Ectodermal cell (in vitro differentiated cells): ENCODE data around the gene SLC2A9.
"Not testable (repeated sequence)": the region's sequence is repeated elsewhere in the genome, so short reads cannot be mapped to it uniquely, and the experiment has no call there.

Experiments used
- H3K27ac ChIP-seq: 2 replicates; pipeline ENCODE4 v1.7.0; 2013; ENCODE audit warnings: mild to moderate bottlenecking, low read depth, low read length; ENCODE audit not compliant: insufficient read depth, poor library complexity, severe bottlenecking
- H3K27me3 ChIP-seq: 2 replicates; pipeline ENCODE4 v1.7.0; 2013; ENCODE audit warnings: mild to moderate bottlenecking, low read length; ENCODE audit not compliant: insufficient read depth, control insufficient read depth, poor library complexity, severe bottlenecking
- H3K36me3 ChIP-seq: one replicate; pipeline ENCODE4 v1.7.0; 2013; ENCODE audit warnings: low read length; ENCODE audit not compliant: control insufficient read depth, insufficient read depth
- H3K4me1 ChIP-seq: one replicate; pipeline ENCODE4 v1.7.0; 2013; ENCODE audit warnings: low read length; ENCODE audit not compliant: control insufficient read depth, insufficient read depth
- H3K4me3 ChIP-seq: 2 replicates; pipeline ENCODE4 v1.7.0; 2013; ENCODE audit warnings: low read depth, low read length, control low read depth; ENCODE audit not compliant: insufficient read depth
- H3K9me3 ChIP-seq: 2 replicates; pipeline ENCODE4 v1.7.0; 2013; ENCODE audit warnings: mild to moderate bottlenecking, low read length, moderate library complexity; ENCODE audit not compliant: control insufficient read depth
- WGBS, 2 experiments: methylation state at CpG; one replicate each; pipeline ENCODE4 v1.1.7; 2013; ENCODE audit warnings: missing lambda C conversion rate in 2 of 2; 5-methylcytosine and 5-hydroxymethylcytosine counted together

Gene SLC2A9

GRCh38 chr4:9812501-9813340, 208.6 kb downstream of the SLC2A9 start:
- no peaks in the 10 kb centered on the region for H3K9me3 ChIP-seq

GRCh38 chr4:9811806-9812205, 209.5 kb downstream of the SLC2A9 start:
- Histone ChIP-seq H3K9me3 (no peaks in the 10 kb centered on the region), H3K27me3 (no peaks in the 10 kb centered on the region), H3K27ac (no peak overlapping the region), H3K4me3 (no peak overlapping the region), H3K4me1 (no peaks in the 10 kb centered on the region), H3K36me3 (no peaks in the 10 kb centered on the region)
- 94 to 99% methylated on average over 3 of the region's 3 CpGs for WGBS, 2 experiments

More at GRCh38 chr4:9812501-9813340, 208.6 kb downstream of the SLC2A9 start:
- H3K27me3 ChIP-seq, result no peaks in the 10 kb centered on the region
- WGBS, 2 experiments, result 86 to 95% methylated on average over 3 to 4 of the region's 4 CpGs
- no peak overlapping the region for H3K4me3 ChIP-seq
- H3K27ac ChIP-seq, result no peak overlapping the region
- no peaks in the 10 kb centered on the region for H3K4me1 ChIP-seq
- no peaks in the 10 kb centered on the region for H3K36me3 ChIP-seq

- Histone ChIP-seq H3K27ac (no peak overlapping the region), H3K4me1 (peaks cover 7% of the 10 kb centered on the region), H3K4me3 (no peak overlapping the region), H3K9me3 (no peaks in the 10 kb centered on the region), H3K36me3 (no peaks in the 10 kb centered on the region), H3K27me3 (no peaks in the 10 kb centered on the region)
- WGBS, 2 experiments, result 88 to 90% methylated on average over 5 of the region's 5 CpGs
These were observed 213.2 kb downstream of the SLC2A9 start for GRCh38 chr4:9808077-9808476.

GRCh38 chr4:9804918-9805317, 216.4 kb downstream of the SLC2A9 start:
- Histone ChIP-seq H3K4me3 (no peak overlapping the region), H3K4me1 (peaks cover 7% of the 10 kb centered on the region), H3K36me3 (no peaks in the 10 kb centered on the region), H3K27me3 (no peaks in the 10 kb centered on the region), H3K9me3 (no peaks in the 10 kb centered on the region), H3K27ac (no peak overlapping the region)
- WGBS, 2 experiments, result 80% methylated on average over 5 of the region's 5 CpGs

- WGBS, 2 experiments, result 91 to 96% methylated on average over 4 of the region's 4 CpGs
- no peaks in the 10 kb centered on the region for H3K27me3 ChIP-seq
- H3K36me3 ChIP-seq, result no peaks in the 10 kb centered on the region
- peaks cover 7% of the 10 kb centered on the region for H3K4me1 ChIP-seq
- no peaks in the 10 kb centered on the region for H3K9me3 ChIP-seq
- no peak overlapping the region for H3K4me3 ChIP-seq
- H3K27ac ChIP-seq, result no peak overlapping the region
These were observed 220.4 kb downstream of the SLC2A9 start for GRCh38 chr4:9800848-9801247.

GRCh38 chr4:9796641-9797040, 224.7 kb downstream of the SLC2A9 start:
- not testable (repeated sequence) for H3K9me3 ChIP-seq, H3K27me3 ChIP-seq, H3K27ac ChIP-seq, H3K4me3 ChIP-seq, H3K36me3 ChIP-seq, H3K4me1 ChIP-seq
- 70 to 100% methylated on average over 1 to 2 of the region's 2 CpGs for WGBS, 2 experiments

GRCh38 chr4:9792381-9792780, 228.9 kb downstream of the SLC2A9 start:
- Histone ChIP-seq H3K4me1 (no peaks in the 10 kb centered on the region), H3K36me3 (no peaks in the 10 kb centered on the region), H3K9me3 (no peaks in the 10 kb centered on the region), H3K4me3 (no peak overlapping the region), H3K27ac (no peak overlapping the region), H3K27me3 (no peaks in the 10 kb centered on the region)
- WGBS, 2 experiments, result 94 to 95% methylated on average over 3 of the region's 3 CpGs

- not testable (repeated sequence) for H3K9me3 ChIP-seq, H3K36me3 ChIP-seq, H3K4me1 ChIP-seq, H3K4me3 ChIP-seq, H3K27ac ChIP-seq
- WGBS, 2 experiments, result 89 to 93% methylated on average over 5 of the region's 5 CpGs
- H3K27me3 ChIP-seq, result peaks cover 34% of the 10 kb centered on the region
These were observed 235.4 kb downstream of the SLC2A9 start for GRCh38 chr4:9785891-9786290.

- WGBS, 2 experiments, result 85% methylated on average over 22 of the region's 22 CpGs
- Histone ChIP-seq H3K4me3 (peak overlapping the region; percentile 36), H3K27ac (no peak overlapping the region), H3K9me3 (no peaks in the 10 kb centered on the region), H3K36me3 (no peaks in the 10 kb centered on the region), H3K27me3 (peaks cover 46% of the 10 kb centered on the region), H3K4me1 (no peaks in the 10 kb centered on the region)
These were observed 239.2 kb downstream of the SLC2A9 start for GRCh38 chr4:9782136-9782436.

GRCh38 chr4:9781343-9782135, 239.8 kb downstream of the SLC2A9 start, which contains the start of gene DRD5:
DRD5 (plus strand) TSS chr4:9781634; CDS start chr4:9782030, 396 bp downstream.
- H3K9me3 ChIP-seq, result no peaks in the 10 kb centered on the region
- H3K4me3 ChIP-seq, result peak within 1 kb of the TSS; percentile 36
- H3K27me3 ChIP-seq, result peaks cover 46% of the 10 kb centered on the region
- no peaks in the 10 kb centered on the region for H3K4me1 ChIP-seq
- no peak within 1 kb of the TSS for H3K27ac ChIP-seq
- H3K36me3 ChIP-seq, result no peaks in the 10 kb centered on the region
- 9% methylated on average over 78 of the region's 78 CpGs for WGBS, 2 experiments
